ENCODE data around the gene CFP.

- TF ChIP-seq EZH2 (IDR thresholded peaks at IDR 0.05; ENCODE audit: low read depth) (no peak), CTCF (conservative IDR thresholded peaks at IDR 0.05) (no peak)
These were observed 10.7 kb downstream of the CFP start for GRCh38 chrX:47618923-47619485.

All from PC-9 (cell line).